Peyer's patch (tissue), 4 donors: Measurements from ENCODE around the gene DNER. TPM values are rescaled to one million over a fixed set of nuclear protein-coding genes. Genes with fewer than 3 reads are reported as not detected.

Experiments used
- DNase-seq, 3 donors: peaks; one replicate each; pipeline ENCODE4 v3.0.0-alpha.2; 2017 to 2019
- H3K27ac ChIP-seq, 4 donors: fragments of 200-600 bp; sonication (generic); one replicate each; pipeline ENCODE4 v1.5.1; 2016 to 2019
- H3K27me3 ChIP-seq, 2 donors: fragments of 200-600 bp; sonication (generic); one replicate each; pipeline ENCODE4 v1.5.1; 2019
- H3K36me3 ChIP-seq, 3 donors: fragments of 200-600 bp; sonication (generic); one replicate each; pipeline ENCODE4 v1.5.1; 2016 to 2019
- H3K4me1 ChIP-seq, 4 donors: fragments of 200-600 bp; sonication (generic); one replicate each; pipeline ENCODE4 v1.5.1; 2016 to 2019
- H3K4me3 ChIP-seq, 4 donors: fragments of 200-600 bp; sonication (generic); 1 replicate in 3 of 4; 2 replicates in 1 of 4; pipeline ENCODE4 v1.5.1; 2016 to 2019; ENCODE audit warnings: mild to moderate bottlenecking in 1 of 4
- H3K9me3 ChIP-seq, 4 donors: fragments of 200-600 bp; sonication (generic); one replicate each; pipeline ENCODE4 v1.5.1; 2016 to 2019; ENCODE audit warnings: mild to moderate bottlenecking in 1 of 4
- CTCF ChIP-seq, 6 experiments: fragments of 450-650 bp in 4 of 6; fragments of 200-600 bp in 2 of 6; sonication (generic) in 1 of 6; IDR thresholded peaks; one replicate each; pipeline ENCODE4 v1.5.1; 2017 to 2019; ENCODE audit warnings: antibody characterized with exemption in 6 of 6, mild to moderate bottlenecking in 3 of 6, moderate library complexity in 1 of 6
- POLR2A ChIP-seq, 2 donors: fragments of 450-650 bp; IDR thresholded peaks; one replicate each; pipeline ENCODE4 v1.5.1; 2017; ENCODE audit warnings: antibody characterized with exemption in 2 of 2, mild to moderate bottlenecking in 2 of 2, moderate library complexity in 2 of 2
- total RNA-seq, 4 donors: library from RNA; depleted of rRNA; stranded (reverse); fragments of >200 nt; gene quantifications; one replicate each; pipeline ENCODE4 v1.1.0, GENCODE V29; 2016

The DNER gene
- total RNA-seq, 4 donors from 2014 or later = 0.35 to 2.5 (median 1.3) TPM; not detected in 1

- Histone ChIP-seq H3K4me1 (no peaks in the 10 kb centered on the region), H3K36me3 (no peaks in the 10 kb centered on the region), H3K4me3 (no peak overlapping the region), H3K27ac (no peak overlapping the region), H3K9me3 (no peaks in the 10 kb centered on the region), H3K27me3 (no peaks in the 10 kb centered on the region)
- TF ChIP-seq CTCF (IDR thresholded peaks at IDR 0.05) (no peak), POLR2A (IDR thresholded peaks at IDR 0.05) (no peak)
- DNase-seq = no peak
These were observed 240.2 kb downstream of the DNER start for GRCh38 chr2:229474125-229474524.

GRCh38 chr2:229470781-229471180 lies 243.6 kb downstream of the DNER start:
- TF ChIP-seq POLR2A (IDR thresholded peaks at IDR 0.05) = no peak
- no peak for TF ChIP-seq CTCF (IDR thresholded peaks at IDR 0.05)
- Histone ChIP-seq H3K36me3 (no peaks in the 10 kb centered on the region), H3K27ac (no peak overlapping the region), H3K4me1 (no peaks in the 10 kb centered on the region), H3K27me3 (no peaks in the 10 kb centered on the region), H3K9me3 (no peaks in the 10 kb centered on the region), H3K4me3 (no peak overlapping the region)
- no peak for DNase-seq

- Histone ChIP-seq H3K9me3 (no peaks in the 10 kb centered on the region), H3K4me1 (no peaks in the 10 kb centered on the region), H3K27me3 (no peaks in the 10 kb centered on the region), H3K36me3 (no peaks in the 10 kb centered on the region), H3K4me3 (no peak overlapping the region), H3K27ac (no peak overlapping the region)
- no peak for DNase-seq
- no peak for TF ChIP-seq POLR2A (IDR thresholded peaks at IDR 0.05)
- TF ChIP-seq CTCF (IDR thresholded peaks at IDR 0.05) = no peak
These were observed 246.6 kb downstream of the DNER start for GRCh38 chr2:229467783-229468182.

- no peaks in the 10 kb centered on the region for H3K27me3 ChIP-seq
- H3K9me3 ChIP-seq = no peaks in the 10 kb centered on the region
- H3K36me3 ChIP-seq = no peaks in the 10 kb centered on the region
- no peak overlapping the region for H3K4me3 ChIP-seq
- no peak for DNase-seq
- H3K27ac ChIP-seq = no peak overlapping the region
- TF ChIP-seq CTCF (IDR thresholded peaks at IDR 0.05) (no peak), POLR2A (IDR thresholded peaks at IDR 0.05) (no peak)
- H3K4me1 ChIP-seq = no peaks in the 10 kb centered on the region
These were observed 250.5 kb downstream of the DNER start for GRCh38 chr2:229463841-229464346.

GRCh38 chr2:229462112-229462511 lies 252.2 kb downstream of the DNER start:
- Histone ChIP-seq H3K4me1 (no peaks in the 10 kb centered on the region), H3K27ac (no peak overlapping the region), H3K27me3 (no peaks in the 10 kb centered on the region), H3K36me3 (no peaks in the 10 kb centered on the region), H3K9me3 (no peaks in the 10 kb centered on the region), H3K4me3 (no peak overlapping the region)
- no peak for TF ChIP-seq POLR2A (IDR thresholded peaks at IDR 0.05)
- no peak for TF ChIP-seq CTCF (IDR thresholded peaks at IDR 0.05)
- no peak for DNase-seq

GRCh38 chr2:229456091-229456490 lies 258.3 kb downstream of the DNER start:
- no peak for TF ChIP-seq CTCF (IDR thresholded peaks at IDR 0.05)
- no peak for TF ChIP-seq POLR2A (IDR thresholded peaks at IDR 0.05)
- DNase-seq = no peak
- Histone ChIP-seq H3K27ac (no peak overlapping the region), H3K4me1 (no peaks in the 10 kb centered on the region), H3K36me3 (no peaks in the 10 kb centered on the region), H3K27me3 (no peaks in the 10 kb centered on the region), H3K9me3 (no peaks in the 10 kb centered on the region), H3K4me3 (no peak overlapping the region)
